Ishikawa (cell line): ENCODE data around the gene ANKS4B.

ENCODE experiments used
- EGR1 ChIP-seq: IDR thresholded peaks from 2 replicates; pipeline ENCODE4 v1.6.1; 2012
- FOXM1 ChIP-seq: IDR thresholded peaks from 2 replicates; pipeline ENCODE4 v1.6.1; 2012; ENCODE audit warnings: low read depth, borderline replicate concordance
- YY1 ChIP-seq: IDR thresholded peaks from 2 replicates; pipeline ENCODE4 v1.6.1; 2012; ENCODE audit warnings: low read depth
- ZBTB7A ChIP-seq: IDR thresholded peaks from 2 replicates; pipeline ENCODE4 v1.6.1; 2012; ENCODE audit warnings: low read depth
- TF ChIP-seq, protein P1 (sequence below): IDR thresholded peaks from 2 replicates; pipeline ENCODE4 v1.6.1; 2012; ENCODE audit warnings: low read depth, mild to moderate bottlenecking
- TF ChIP-seq, protein P2 (sequence below): IDR thresholded peaks from 2 replicates; pipeline ENCODE4 v1.6.1; 2012

DNA sequence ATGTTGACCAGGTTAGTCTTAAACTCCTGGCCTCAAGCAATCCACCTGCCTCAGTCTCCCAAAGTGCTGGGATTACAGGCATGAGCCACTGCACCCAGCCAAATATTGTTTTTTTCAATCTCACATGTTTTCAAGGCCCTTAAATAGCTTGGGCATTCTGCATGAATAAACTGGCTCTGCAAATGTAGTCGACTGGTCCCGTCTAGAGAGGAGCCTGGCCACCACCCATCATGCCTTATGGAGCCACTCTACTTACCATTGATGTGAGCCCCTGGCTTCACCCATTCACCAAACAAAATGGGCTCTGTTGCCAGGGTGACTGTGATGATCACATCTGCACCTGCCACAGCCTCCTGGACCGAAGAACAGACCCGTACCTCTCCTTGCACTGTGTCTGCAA, 33.8 kb downstream of the ANKS4B start:
- no peak for TF ChIP-seq YY1
- TF ChIP-seq FOXM1, result no peak
- TF ChIP-seq EGR1, result no peak
- TF ChIP-seq, protein P1, sequence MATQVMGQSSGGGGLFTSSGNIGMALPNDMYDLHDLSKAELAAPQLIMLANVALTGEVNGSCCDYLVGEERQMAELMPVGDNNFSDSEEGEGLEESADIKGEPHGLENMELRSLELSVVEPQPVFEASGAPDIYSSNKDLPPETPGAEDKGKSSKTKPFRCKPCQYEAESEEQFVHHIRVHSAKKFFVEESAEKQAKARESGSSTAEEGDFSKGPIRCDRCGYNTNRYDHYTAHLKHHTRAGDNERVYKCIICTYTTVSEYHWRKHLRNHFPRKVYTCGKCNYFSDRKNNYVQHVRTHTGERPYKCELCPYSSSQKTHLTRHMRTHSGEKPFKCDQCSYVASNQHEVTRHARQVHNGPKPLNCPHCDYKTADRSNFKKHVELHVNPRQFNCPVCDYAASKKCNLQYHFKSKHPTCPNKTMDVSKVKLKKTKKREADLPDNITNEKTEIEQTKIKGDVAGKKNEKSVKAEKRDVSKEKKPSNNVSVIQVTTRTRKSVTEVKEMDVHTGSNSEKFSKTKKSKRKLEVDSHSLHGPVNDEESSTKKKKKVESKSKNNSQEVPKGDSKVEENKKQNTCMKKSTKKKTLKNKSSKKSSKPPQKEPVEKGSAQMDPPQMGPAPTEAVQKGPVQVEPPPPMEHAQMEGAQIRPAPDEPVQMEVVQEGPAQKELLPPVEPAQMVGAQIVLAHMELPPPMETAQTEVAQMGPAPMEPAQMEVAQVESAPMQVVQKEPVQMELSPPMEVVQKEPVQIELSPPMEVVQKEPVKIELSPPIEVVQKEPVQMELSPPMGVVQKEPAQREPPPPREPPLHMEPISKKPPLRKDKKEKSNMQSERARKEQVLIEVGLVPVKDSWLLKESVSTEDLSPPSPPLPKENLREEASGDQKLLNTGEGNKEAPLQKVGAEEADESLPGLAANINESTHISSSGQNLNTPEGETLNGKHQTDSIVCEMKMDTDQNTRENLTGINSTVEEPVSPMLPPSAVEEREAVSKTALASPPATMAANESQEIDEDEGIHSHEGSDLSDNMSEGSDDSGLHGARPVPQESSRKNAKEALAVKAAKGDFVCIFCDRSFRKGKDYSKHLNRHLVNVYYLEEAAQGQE, result no peak
- TF ChIP-seq, protein P2, sequence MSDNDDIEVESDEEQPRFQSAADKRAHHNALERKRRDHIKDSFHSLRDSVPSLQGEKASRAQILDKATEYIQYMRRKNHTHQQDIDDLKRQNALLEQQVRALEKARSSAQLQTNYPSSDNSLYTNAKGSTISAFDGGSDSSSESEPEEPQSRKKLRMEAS, result no peak
- no peak for TF ChIP-seq ZBTB7A
